Measurements from ENCODE around the gene PLEKHA6. TPM values are rescaled to one million over a fixed set of nuclear protein-coding genes. Genes with fewer than 3 reads are reported as not detected.

The PLEKHA6 gene
- total and polyA plus RNA-seq, 12 donors = 3.3 to 34.9 (median 18.1) TPM

DNA sequence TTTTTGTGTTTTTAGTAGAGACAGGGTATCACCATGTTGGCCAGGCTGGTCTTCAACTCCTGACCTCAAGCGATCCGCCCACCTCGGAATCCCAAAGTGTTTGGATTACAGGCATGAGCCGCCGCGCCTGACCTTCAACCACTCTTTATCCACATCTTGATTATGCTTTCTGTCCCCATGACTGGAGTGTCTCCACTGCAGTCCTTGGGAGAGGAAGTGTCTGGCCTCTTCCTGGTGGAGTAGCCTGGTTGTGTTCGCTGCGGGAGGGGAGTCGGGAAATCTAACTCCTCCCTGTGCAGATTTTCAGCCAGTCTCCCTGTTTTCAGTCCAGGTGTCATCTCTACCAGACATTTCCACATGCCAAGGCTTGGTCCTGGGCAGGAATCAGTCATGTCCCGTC, 173.1 kb downstream of the PLEKHA6 start:
- 64 to 67% methylated on average over 10 of the region's 10 CpGs for WGBS, 2 donors
- TF ChIP-seq, protein P1, sequence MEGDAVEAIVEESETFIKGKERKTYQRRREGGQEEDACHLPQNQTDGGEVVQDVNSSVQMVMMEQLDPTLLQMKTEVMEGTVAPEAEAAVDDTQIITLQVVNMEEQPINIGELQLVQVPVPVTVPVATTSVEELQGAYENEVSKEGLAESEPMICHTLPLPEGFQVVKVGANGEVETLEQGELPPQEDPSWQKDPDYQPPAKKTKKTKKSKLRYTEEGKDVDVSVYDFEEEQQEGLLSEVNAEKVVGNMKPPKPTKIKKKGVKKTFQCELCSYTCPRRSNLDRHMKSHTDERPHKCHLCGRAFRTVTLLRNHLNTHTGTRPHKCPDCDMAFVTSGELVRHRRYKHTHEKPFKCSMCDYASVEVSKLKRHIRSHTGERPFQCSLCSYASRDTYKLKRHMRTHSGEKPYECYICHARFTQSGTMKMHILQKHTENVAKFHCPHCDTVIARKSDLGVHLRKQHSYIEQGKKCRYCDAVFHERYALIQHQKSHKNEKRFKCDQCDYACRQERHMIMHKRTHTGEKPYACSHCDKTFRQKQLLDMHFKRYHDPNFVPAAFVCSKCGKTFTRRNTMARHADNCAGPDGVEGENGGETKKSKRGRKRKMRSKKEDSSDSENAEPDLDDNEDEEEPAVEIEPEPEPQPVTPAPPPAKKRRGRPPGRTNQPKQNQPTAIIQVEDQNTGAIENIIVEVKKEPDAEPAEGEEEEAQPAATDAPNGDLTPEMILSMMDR (IDR thresholded peaks at IDR 0.05) = no peak
- intact Hi-C loops (cut with DNase I) = loop anchor here in 1 of 10 donors (10.0 kb wide), 1 partner anchor 58 kb away; no protein-coding TSS in a partner anchor
- no peaks in the 10 kb centered on the region for H3K9me3 ChIP-seq
- no peak overlapping the region for H3K4me3 ChIP-seq
- no peaks in the 10 kb centered on the region for H3K36me3 ChIP-seq
- H3K4me1 ChIP-seq = peaks cover 0 to 12% (median 0%) of the 10 kb centered on the region in 9 donors
- ATAC-seq (no peak), DNase-seq (no peak)
- peaks cover 0 to 64% (median 52%) of the 10 kb centered on the region in 7 donors for H3K27me3 ChIP-seq
- H3K27ac ChIP-seq = no peak overlapping the region

DNA sequence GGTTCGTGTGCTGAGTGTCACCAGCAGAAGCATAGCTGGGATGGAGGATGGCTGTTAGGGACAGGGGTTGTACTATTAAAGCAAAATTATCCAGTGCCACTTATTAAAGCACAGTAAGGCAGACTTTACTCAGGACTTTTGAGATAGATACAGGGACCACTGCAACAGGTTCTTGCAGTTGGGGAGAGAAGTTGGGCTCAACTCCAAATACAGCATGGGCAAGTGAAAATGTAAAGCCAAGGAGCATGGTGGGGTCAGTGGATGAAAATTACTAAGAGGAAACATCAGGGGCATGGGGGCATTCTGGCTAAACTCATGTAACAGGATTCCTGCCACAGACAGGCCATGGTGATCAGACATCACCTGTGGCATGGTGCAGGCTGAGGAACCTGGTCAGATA, 178.6 kb downstream of the PLEKHA6 start:
- intact Hi-C loops (cut with DNase I) = loop anchor here in 1 of 10 donors (10.0 kb wide), 1 partner anchor 64 kb away; no protein-coding TSS in a partner anchor
- Histone ChIP-seq H3K36me3 (no peaks in the 10 kb centered on the region), H3K27me3 (peaks cover 0 to 22% (median 11%) of the 10 kb centered on the region in 7 donors), H3K27ac (no peak overlapping the region), H3K4me1 (no peaks in the 10 kb centered on the region), H3K9me3 (no peaks in the 10 kb centered on the region), H3K4me3 (no peak overlapping the region)
- no peak for DNase-seq
- TF ChIP-seq, protein P1 (IDR thresholded peaks at IDR 0.05) = no peak
- ATAC-seq = no peak
- 62 to 78% methylated on average over 1 of the region's 1 CpG for WGBS, 2 donors

GRCh38 chr1:204180133-204180532, 179.6 kb downstream of the PLEKHA6 start:
- ATAC-seq = no peak
- no peak overlapping the region for H3K27ac ChIP-seq
- intact Hi-C loops (cut with DNase I) = loop anchor here in 1 of 10 donors (10.0 kb wide), 1 partner anchor 65 kb away; no protein-coding TSS in a partner anchor

GRCh38 chr1:204178487-204179281, 181.0 kb downstream of the PLEKHA6 start:
- Histone ChIP-seq H3K9me3 (no peaks in the 10 kb centered on the region), H3K36me3 (no peaks in the 10 kb centered on the region), H3K4me3 (no peak overlapping the region), H3K4me1 (no peaks in the 10 kb centered on the region), H3K27me3 (peaks cover 0 to 24% (median 8%) of the 10 kb centered on the region in 7 donors), H3K27ac (no peak overlapping the region)
- no peak for DNase-seq
- no peak for ATAC-seq
- intact Hi-C loops (cut with DNase I) = no loop called here
- 83 to 86% methylated on average over 7 of the region's 7 CpGs for WGBS, 2 donors
- TF ChIP-seq, protein P1 (IDR thresholded peaks at IDR 0.05) = no peak

More at GRCh38 chr1:204180133-204180532, 179.6 kb downstream of the PLEKHA6 start:
- H3K27me3 ChIP-seq = peaks cover 0 to 22% (median 8%) of the 10 kb centered on the region in 7 donors
- 74 to 84% methylated on average over 6 of the region's 6 CpGs for WGBS, 2 donors
- no peak overlapping the region for H3K4me3 ChIP-seq
- H3K36me3 ChIP-seq = no peaks in the 10 kb centered on the region
- no peak for DNase-seq
- TF ChIP-seq, protein P1 (IDR thresholded peaks at IDR 0.05) = no peak
- H3K9me3 ChIP-seq = no peaks in the 10 kb centered on the region
- no peaks in the 10 kb centered on the region for H3K4me1 ChIP-seq

Measured in heart right ventricle (tissue), 16 donors.